Activated B cell treated with CpG ODN at 0.5 μM for 24 hours (primary cell): ENCODE results near the gene NR6A1. TPM values are rescaled to one million over a fixed set of nuclear protein-coding genes. Genes with fewer than 3 reads are reported as not detected.

Source experiments
- ATAC-seq: fragments of 200-7000 bp; cut with Tn5 transposase; one replicate; pipeline ENCODE4 v1.10.0; 2021; ENCODE audit warnings: low read depth, mild to moderate bottlenecking, moderate library complexity
- CTCF ChIA-PET: fragments of 350-600 bp; sonication (Branson Sonifier 250); formaldehyde crosslinking; loops from one replicate; lab custom pipeline; 2021; ENCODE audit warnings: antibody characterized with exemption; lab: Charles Lee
- POLR2A ChIA-PET: fragments of 350-600 bp; sonication (Branson Sonifier 250); formaldehyde crosslinking; loops from one replicate; lab custom pipeline; 2021; ENCODE audit warnings: antibody characterized with exemption; lab: Charles Lee
- DNase-seq: peaks from one replicate; pipeline ENCODE4 v3.0.0; 2022
- H3K27ac Mint-ChIP-seq: one replicate; pipeline ENCODE4 v1.8.0; 2020; ENCODE audit warnings: mixed read lengths
- H3K27me3 Mint-ChIP-seq: one replicate; pipeline ENCODE4 v1.8.0; 2021; ENCODE audit warnings: mixed read lengths
- H3K36me3 Mint-ChIP-seq: one replicate; pipeline ENCODE4 v1.8.0; 2021; ENCODE audit warnings: low read depth, mixed read lengths
- H3K4me1 Mint-ChIP-seq: one replicate; pipeline ENCODE4 v1.8.0; 2021; ENCODE audit warnings: mixed read lengths
- H3K4me3 Mint-ChIP-seq: one replicate; pipeline ENCODE4 v1.8.0; 2020; ENCODE audit warnings: mild to moderate bottlenecking, mixed read lengths
- H3K9me3 Mint-ChIP-seq: one replicate; pipeline ENCODE4 v1.8.0; 2020; ENCODE audit warnings: mixed read lengths
- intact Hi-C: fragments of 100-400 bp; cut with micrococcal nuclease; formaldehyde crosslinking; loops from one replicate; pipeline ENCODE4 v1.15.1; 2024
- total RNA-seq: library from RNA; stranded (reverse); gene quantifications from 2 replicates; pipeline ENCODE4 v1.2.3, GENCODE V29; 2022
- TF ChIP-seq, protein P1 (sequence below): fragments of 200-600 bp; IDR thresholded peaks from one replicate; pipeline ENCODE4 v1.8.0; 2022; ENCODE audit warnings: antibody characterized with exemption, mild to moderate bottlenecking

The NR6A1 gene
- total RNA-seq, 1 donor from 2014 or later, result 3.1 TPM

DNA sequence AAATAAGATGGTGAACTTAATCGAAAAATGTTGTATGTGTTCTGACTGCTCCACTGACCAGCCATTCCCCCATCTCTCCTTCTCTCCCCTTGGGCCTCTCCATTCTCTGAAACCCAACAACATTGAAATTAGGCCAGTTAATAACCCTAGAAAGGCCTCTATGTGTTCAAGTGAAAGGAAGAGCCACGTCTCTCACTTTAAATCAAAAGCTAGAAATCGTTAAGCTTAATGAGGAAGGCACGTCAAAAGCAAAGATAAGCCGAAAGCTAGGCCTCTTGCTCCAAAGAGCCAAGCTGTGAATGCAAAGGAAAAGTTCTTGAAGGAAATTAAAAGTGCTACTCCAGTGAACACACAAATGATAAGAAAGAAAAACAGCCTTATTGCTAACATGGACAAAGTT lies 186.5 kb downstream of the NR6A1 start:
- Mint-ChIP-seq H3K27me3 (no peaks in the 10 kb centered on the region), H3K27ac (no peak overlapping the region), H3K36me3 (no peaks in the 10 kb centered on the region), H3K4me3 (no peak overlapping the region), H3K4me1 (no peaks in the 10 kb centered on the region), H3K9me3 (no peaks in the 10 kb centered on the region)
- ATAC-seq (no peak), DNase-seq (no peak)
- CTCF ChIA-PET, result interaction anchor here (1.2 kb wide), 1 partner anchor 33 kb away, joined by 3 read pairs; no protein-coding TSS in a partner anchor
- intact Hi-C loops, result no loop called here
- TF ChIP-seq, protein P1, sequence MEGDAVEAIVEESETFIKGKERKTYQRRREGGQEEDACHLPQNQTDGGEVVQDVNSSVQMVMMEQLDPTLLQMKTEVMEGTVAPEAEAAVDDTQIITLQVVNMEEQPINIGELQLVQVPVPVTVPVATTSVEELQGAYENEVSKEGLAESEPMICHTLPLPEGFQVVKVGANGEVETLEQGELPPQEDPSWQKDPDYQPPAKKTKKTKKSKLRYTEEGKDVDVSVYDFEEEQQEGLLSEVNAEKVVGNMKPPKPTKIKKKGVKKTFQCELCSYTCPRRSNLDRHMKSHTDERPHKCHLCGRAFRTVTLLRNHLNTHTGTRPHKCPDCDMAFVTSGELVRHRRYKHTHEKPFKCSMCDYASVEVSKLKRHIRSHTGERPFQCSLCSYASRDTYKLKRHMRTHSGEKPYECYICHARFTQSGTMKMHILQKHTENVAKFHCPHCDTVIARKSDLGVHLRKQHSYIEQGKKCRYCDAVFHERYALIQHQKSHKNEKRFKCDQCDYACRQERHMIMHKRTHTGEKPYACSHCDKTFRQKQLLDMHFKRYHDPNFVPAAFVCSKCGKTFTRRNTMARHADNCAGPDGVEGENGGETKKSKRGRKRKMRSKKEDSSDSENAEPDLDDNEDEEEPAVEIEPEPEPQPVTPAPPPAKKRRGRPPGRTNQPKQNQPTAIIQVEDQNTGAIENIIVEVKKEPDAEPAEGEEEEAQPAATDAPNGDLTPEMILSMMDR, result no peak
- POLR2A ChIA-PET, result no interaction called here

DNA sequence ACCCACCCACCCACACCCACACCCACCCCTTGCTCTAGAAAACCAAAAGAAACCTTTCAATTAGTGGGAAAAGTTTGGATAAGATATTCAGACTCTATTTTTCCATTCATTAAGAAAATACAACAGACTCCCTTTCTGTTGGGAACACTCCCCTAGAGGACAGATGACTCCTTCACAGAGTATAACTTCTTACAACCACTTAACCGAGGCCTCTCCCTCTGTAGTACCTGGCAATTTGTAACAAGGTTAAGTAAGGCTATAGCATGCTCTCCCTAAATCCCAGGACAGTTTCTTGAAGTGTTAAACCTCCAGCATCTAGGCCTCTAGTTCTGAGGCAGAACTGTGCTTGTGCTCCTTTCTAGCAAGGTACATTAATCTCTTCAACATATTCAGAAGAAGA lies 188.0 kb downstream of the NR6A1 start:
- H3K4me1 Mint-ChIP-seq, result no peaks in the 10 kb centered on the region
- TF ChIP-seq, protein P1, result no peak
- ChIA-PET POLR2A (no interaction called here), CTCF (no interaction called here)
- ATAC-seq, result no peak
- H3K4me3 Mint-ChIP-seq, result no peak overlapping the region
- intact Hi-C loops, result no loop called here
- H3K27ac Mint-ChIP-seq, result no peak overlapping the region
- H3K36me3 Mint-ChIP-seq, result no peaks in the 10 kb centered on the region
- no peaks in the 10 kb centered on the region for H3K9me3 Mint-ChIP-seq
- DNase-seq, result no peak
- no peaks in the 10 kb centered on the region for H3K27me3 Mint-ChIP-seq

DNA sequence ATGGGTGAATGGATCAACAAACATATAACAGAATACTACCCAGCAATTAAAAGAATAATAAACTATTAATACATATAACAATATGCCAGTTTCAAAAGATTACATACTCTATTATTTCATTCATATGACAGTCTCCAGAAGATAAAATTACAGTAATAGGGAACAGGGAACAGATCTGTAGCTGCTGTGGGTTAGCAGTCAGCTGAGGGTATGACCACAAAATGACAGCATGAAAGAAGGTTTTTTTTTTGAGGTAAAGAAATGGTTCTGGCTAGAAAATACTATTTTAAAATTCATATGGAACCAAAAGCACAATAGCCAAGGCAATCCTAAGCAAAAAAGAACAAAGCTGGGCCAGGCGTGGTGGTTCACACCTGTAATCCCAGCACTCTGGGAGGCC lies 190.9 kb downstream of the NR6A1 start:
- POLR2A ChIA-PET, result interaction anchor here (0.6 kb wide), 1 partner anchor 51 kb away, joined by 4 read pairs; no protein-coding TSS in a partner anchor
- CTCF ChIA-PET, result no interaction called here
- Mint-ChIP-seq H3K36me3 (no peaks in the 10 kb centered on the region), H3K4me1 (no peaks in the 10 kb centered on the region), H3K27ac (no peak overlapping the region), H3K4me3 (no peak overlapping the region), H3K9me3 (no peaks in the 10 kb centered on the region), H3K27me3 (no peaks in the 10 kb centered on the region)
- ATAC-seq, result no peak
- TF ChIP-seq, protein P1, result no peak
- intact Hi-C loops, result no loop called here
- DNase-seq, result no peak

DNA sequence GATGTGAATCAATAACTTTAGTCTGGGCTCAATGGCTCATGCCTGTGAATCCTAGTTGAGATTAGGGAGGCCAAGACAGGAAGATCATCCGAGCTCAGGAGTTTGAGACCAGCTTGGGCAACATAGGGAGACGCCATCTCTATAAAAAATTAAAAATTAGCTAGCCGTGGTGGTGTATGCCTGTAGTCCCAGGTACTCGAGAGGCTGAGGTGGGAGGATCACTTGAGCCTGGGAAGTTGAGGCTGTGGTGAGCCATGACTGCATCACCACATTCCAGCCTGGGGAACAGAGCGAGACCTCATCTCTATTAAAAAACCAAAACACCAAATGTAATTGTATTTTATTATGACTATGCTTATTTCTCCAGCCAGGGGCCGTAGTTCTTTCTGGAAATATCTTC lies 194.4 kb downstream of the NR6A1 start:
- H3K27ac Mint-ChIP-seq, result no peak overlapping the region
- ATAC-seq (no peak), DNase-seq (no peak)
- H3K9me3 Mint-ChIP-seq, result no peaks in the 10 kb centered on the region
- H3K27me3 Mint-ChIP-seq, result no peaks in the 10 kb centered on the region
- H3K36me3 Mint-ChIP-seq, result no peaks in the 10 kb centered on the region
- H3K4me3 Mint-ChIP-seq, result no peak overlapping the region
- CTCF ChIA-PET, result no interaction called here
- POLR2A ChIA-PET, result no interaction called here
- H3K4me1 Mint-ChIP-seq, result peaks cover 6% of the 10 kb centered on the region
- TF ChIP-seq, protein P1, result no peak
- intact Hi-C loops, result no loop called here

DNA sequence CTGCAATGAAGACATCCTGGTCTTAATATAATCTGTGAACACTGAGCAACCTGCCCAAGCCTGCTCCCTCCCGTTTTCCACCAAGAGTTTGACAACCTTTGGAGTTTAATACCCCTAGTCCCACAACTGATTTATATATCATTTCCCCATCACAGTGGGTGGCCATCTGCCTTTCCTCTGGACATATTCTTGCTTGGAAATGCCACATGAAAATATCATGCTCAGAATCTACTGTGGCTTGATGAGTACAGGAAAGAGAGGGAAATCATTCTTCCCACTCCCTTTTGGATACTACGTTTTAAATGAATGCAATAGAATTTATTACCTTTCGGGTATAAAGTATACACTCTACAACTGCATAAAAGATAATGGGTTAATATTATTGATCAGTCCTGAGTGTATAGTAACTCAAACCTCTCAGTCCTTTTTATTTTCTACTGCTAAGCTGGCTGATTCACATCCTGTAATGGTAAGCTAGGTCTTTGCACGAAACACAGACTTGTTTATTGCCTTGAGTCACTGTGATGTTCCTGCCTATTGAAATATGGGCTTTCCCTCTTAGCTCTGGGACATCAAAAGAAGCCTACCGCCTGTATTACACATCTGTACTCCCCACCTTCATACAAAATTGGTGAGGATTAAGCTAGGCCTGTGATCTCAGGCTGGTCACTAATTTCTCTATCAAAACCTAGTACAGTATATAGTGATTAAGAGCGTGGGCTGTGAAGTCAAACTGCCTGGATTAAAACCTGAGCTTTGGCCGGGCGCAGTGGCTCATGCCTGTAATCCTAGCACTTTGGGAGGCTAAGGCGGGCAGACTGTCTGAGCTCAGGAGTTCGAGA lies 196.4 kb downstream of the NR6A1 start:
- ChIA-PET CTCF (no interaction called here), POLR2A (interaction anchor here (0.6 kb wide), 1 partner anchor 63 kb away, joined by 3 read pairs; no protein-coding TSS in a partner anchor)
- H3K27me3 Mint-ChIP-seq, result no peaks in the 10 kb centered on the region
- H3K4me3 Mint-ChIP-seq, result no peak overlapping the region
- no peak for DNase-seq
- ATAC-seq, result no peak
- H3K4me1 Mint-ChIP-seq, result peaks cover 6% of the 10 kb centered on the region
- no peak overlapping the region for H3K27ac Mint-ChIP-seq
- intact Hi-C loops, result no loop called here
- TF ChIP-seq, protein P1, result no peak
- H3K9me3 Mint-ChIP-seq, result no peaks in the 10 kb centered on the region
- H3K36me3 Mint-ChIP-seq, result no peaks in the 10 kb centered on the region
